Karpas-422 (cell line): ENCODE data around the gene ABHD2. TPM values are rescaled to one million over a fixed set of nuclear protein-coding genes. Genes with fewer than 3 reads are reported as not detected.

Source experiments
- DNase-seq: peaks from one replicate; pipeline ENCODE4 v3.0.0-alpha.2; 2015
- H2AFZ ChIP-seq: fragments of 200-600 bp; sonication (generic); 2 replicates; pipeline ENCODE4 v1.6.1; 2014; ENCODE audit warnings: antibody characterized with exemption, low read length, mixed read lengths
- H3K27ac ChIP-seq: fragments of 200-600 bp; sonication (generic); 2 replicates; pipeline ENCODE4 v1.5.1; 2014; ENCODE audit warnings: mild to moderate bottlenecking, low read length, moderate library complexity
- H3K27me3 ChIP-seq: fragments of 200-600 bp; sonication (generic); 2 replicates; pipeline ENCODE4 v1.6.1; 2014; ENCODE audit warnings: low read length, mixed read lengths
- H3K36me3 ChIP-seq: fragments of 200-600 bp; sonication (generic); 2 replicates; pipeline ENCODE4 v1.6.1; 2014; ENCODE audit warnings: low read length, mixed read lengths; ENCODE audit not compliant: insufficient read depth
- H3K4me1 ChIP-seq: fragments of 200-600 bp; sonication (generic); 2 replicates; pipeline ENCODE4 v1.6.1; 2014; ENCODE audit warnings: mild to moderate bottlenecking, low read length, mixed read lengths
- H3K4me2 ChIP-seq: fragments of 200-600 bp; sonication (generic); 2 replicates; pipeline ENCODE4 v1.6.1; 2014; ENCODE audit warnings: low read length, low read depth, mild to moderate bottlenecking; ENCODE audit not compliant: poor library complexity, severe bottlenecking
- H3K4me3 ChIP-seq: fragments of 200-600 bp; sonication (generic); 2 replicates; pipeline ENCODE4 v1.5.1; 2014; ENCODE audit warnings: mild to moderate bottlenecking, antibody characterized with exemption, low read length, mixed read lengths
- H3K79me2 ChIP-seq: fragments of 200-600 bp; sonication (generic); 2 replicates; pipeline ENCODE4 v1.6.1; 2014; ENCODE audit warnings: mild to moderate bottlenecking, low read length, mixed read lengths
- H3K9ac ChIP-seq: fragments of 200-600 bp; sonication (generic); 2 replicates; pipeline ENCODE4 v1.6.0; 2014; ENCODE audit warnings: low read length
- H3K9me2 ChIP-seq: fragments of 200-600 bp; sonication (generic), shearing (Covaris generic); replicated peaks from 2 replicates; pipeline ENCODE4 v1.6.0; 2014; ENCODE audit warnings: mild to moderate bottlenecking, low read length, moderate library complexity; ENCODE audit not compliant: insufficient read depth
- H3K9me3 ChIP-seq: fragments of 300-700, 200-600 bp; sonication (generic); 2 replicates; pipeline ENCODE4 v1.6.1; 2014; ENCODE audit warnings: low read length, mixed read lengths
- H4K20me1 ChIP-seq: fragments of 200-600 bp; sonication (generic); 2 replicates; pipeline ENCODE4 v1.6.1; 2014; ENCODE audit warnings: mild to moderate bottlenecking, antibody characterized with exemption, low read length, low read depth; ENCODE audit not compliant: insufficient read depth
- total RNA-seq: library from RNA; depleted of rRNA; stranded (reverse); fragments of >200 nt; shearing (Covaris generic); gene quantifications from 2 replicates; pipeline ENCODE4 v1.2.3, GENCODE V29; 2014; ENCODE audit warnings: low replicate concordance

ABHD2 gene
- total RNA-seq, 1 experiment from 2014 or later = 43.6 TPM

- H4K20me1 ChIP-seq = no peaks in the 10 kb centered on the region
- H2AFZ ChIP-seq = no peak overlapping the region
- peaks cover 24% of the 10 kb centered on the region; the same call in 1 of the 2 replicates for H3K36me3 ChIP-seq
- no peak overlapping the region for H3K9ac ChIP-seq
- 0 out of 2 replicates have a peak, but pooled peaks cover 8% of the 10 kb centered on the region for H3K79me2 ChIP-seq
- no peaks in the 10 kb centered on the region; the same call in 1 of the 2 replicates for H3K4me1 ChIP-seq
- DNase-seq = no peak
- no peaks in the 10 kb centered on the region for H3K9me2 ChIP-seq
- H3K4me2 ChIP-seq = no peak overlapping the region
- H3K27ac ChIP-seq = no peak overlapping the region
- H3K27me3 ChIP-seq = no peaks in the 10 kb centered on the region
- H3K4me3 ChIP-seq = no peak overlapping the region
- no peaks in the 10 kb centered on the region for H3K9me3 ChIP-seq
Observed at GRCh38 chr15:89150762-89151664, 62.8 kb downstream of the ABHD2 start.

- Histone ChIP-seq H2AFZ (no peak overlapping the region), H3K27me3 (no peaks in the 10 kb centered on the region), H3K27ac (no peak overlapping the region), H3K4me3 (no peak overlapping the region), H3K4me2 (no peak overlapping the region), H3K9me2 (no peaks in the 10 kb centered on the region), H3K36me3 (peaks cover 24% of the 10 kb centered on the region; the same call in 1 of the 2 replicates), H3K79me2 (no peaks in the 10 kb centered on the region), H4K20me1 (no peaks in the 10 kb centered on the region), H3K9ac (no peak overlapping the region), H3K4me1 (no peaks in the 10 kb centered on the region), H3K9me3 (no peaks in the 10 kb centered on the region)
- no peak for DNase-seq
Observed at GRCh38 chr15:89155122-89155521, 66.9 kb downstream of the ABHD2 start.

- H3K4me1 ChIP-seq = no peaks in the 10 kb centered on the region
- no peaks in the 10 kb centered on the region for H3K79me2 ChIP-seq
- H3K27ac ChIP-seq = no peak overlapping the region
- H3K4me3 ChIP-seq = no peak overlapping the region
- peaks cover 24% of the 10 kb centered on the region; the same call in 1 of the 2 replicates for H3K36me3 ChIP-seq
- no peaks in the 10 kb centered on the region for H3K9me2 ChIP-seq
- H2AFZ ChIP-seq = no peak overlapping the region
- no peaks in the 10 kb centered on the region for H3K9me3 ChIP-seq
- H3K27me3 ChIP-seq = no peaks in the 10 kb centered on the region
- no peak overlapping the region for H3K4me2 ChIP-seq
- no peaks in the 10 kb centered on the region for H4K20me1 ChIP-seq
- DNase-seq = no peak
- H3K9ac ChIP-seq = no peak overlapping the region
Observed at GRCh38 chr15:89155656-89156055, 67.4 kb downstream of the ABHD2 start.

GRCh38 chr15:89157061-89157460 lies 68.8 kb downstream of the ABHD2 start:
- no peaks in the 10 kb centered on the region for H3K9me3 ChIP-seq
- DNase-seq = no peak
- no peaks in the 10 kb centered on the region for H3K9me2 ChIP-seq
- H4K20me1 ChIP-seq = no peaks in the 10 kb centered on the region
- no peaks in the 10 kb centered on the region for H3K79me2 ChIP-seq
- no peak overlapping the region for H3K27ac ChIP-seq
- H3K36me3 ChIP-seq = peaks cover 24% of the 10 kb centered on the region; the same call in 1 of the 2 replicates
- H3K4me3 ChIP-seq = no peak overlapping the region
- no peak overlapping the region for H2AFZ ChIP-seq
- H3K4me1 ChIP-seq = no peaks in the 10 kb centered on the region
- no peak overlapping the region for H3K9ac ChIP-seq
- H3K4me2 ChIP-seq = no peak overlapping the region
- no peaks in the 10 kb centered on the region for H3K27me3 ChIP-seq

- Histone ChIP-seq H3K4me1 (no peaks in the 10 kb centered on the region), H3K4me2 (no peak overlapping the region), H3K27ac (no peak overlapping the region), H3K36me3 (peaks cover 20% of the 10 kb centered on the region; the same call in 1 of the 2 replicates), H3K4me3 (no peak overlapping the region), H3K9me3 (no peaks in the 10 kb centered on the region), H3K27me3 (no peaks in the 10 kb centered on the region), H4K20me1 (no peaks in the 10 kb centered on the region), H3K79me2 (no peaks in the 10 kb centered on the region), H3K9me2 (no peaks in the 10 kb centered on the region), H2AFZ (no peak overlapping the region), H3K9ac (no peak overlapping the region)
- DNase-seq = no peak
Observed at GRCh38 chr15:89157918-89158564, 69.8 kb downstream of the ABHD2 start.

GRCh38 chr15:89161666-89162065 lies 73.4 kb downstream of the ABHD2 start:
- Histone ChIP-seq H3K9ac (no peak overlapping the region), H3K4me3 (no peak overlapping the region), H3K4me1 (no peaks in the 10 kb centered on the region), H3K27ac (no peak overlapping the region), H3K36me3 (no peaks in the 10 kb centered on the region), H3K9me3 (no peaks in the 10 kb centered on the region), H3K79me2 (no peaks in the 10 kb centered on the region), H3K27me3 (no peaks in the 10 kb centered on the region), H3K9me2 (no peaks in the 10 kb centered on the region), H2AFZ (no peak overlapping the region), H4K20me1 (no peaks in the 10 kb centered on the region), H3K4me2 (no peak overlapping the region)
- no peak for DNase-seq

- no peaks in the 10 kb centered on the region for H3K9me2 ChIP-seq
- no peak overlapping the region for H3K4me3 ChIP-seq
- no peak overlapping the region for H3K27ac ChIP-seq
- no peaks in the 10 kb centered on the region for H3K27me3 ChIP-seq
- no peaks in the 10 kb centered on the region for H4K20me1 ChIP-seq
- no peaks in the 10 kb centered on the region for H3K79me2 ChIP-seq
- H3K4me2 ChIP-seq = no peak overlapping the region
- no peaks in the 10 kb centered on the region for H3K9me3 ChIP-seq
- no peaks in the 10 kb centered on the region for H3K36me3 ChIP-seq
- H2AFZ ChIP-seq = no peak overlapping the region
- H3K9ac ChIP-seq = no peak overlapping the region
- 0 out of 2 replicates have a peak, but pooled peaks cover 5% of the 10 kb centered on the region for H3K4me1 ChIP-seq
- no peak for DNase-seq
Observed at GRCh38 chr15:89163271-89164055, 75.2 kb downstream of the ABHD2 start.
